GM19025 (cell line): ENCODE measurements around the gene SPACDR.

Experiments
- ATAC-seq: cut with Tn5 transposase; IDR thresholded peaks from one replicate; pipeline ENCODE4 v1.9.1; 2021; ENCODE audit warnings: mild to moderate bottlenecking, low read depth, moderate library complexity; ENCODE audit not compliant: unreplicated experiment

The SPACDR gene

GRCh38 chr7:100486111-100486636 lies 22.1 kb upstream of the SPACDR start:
- ATAC-seq = no peak

- ATAC-seq = no peak
Observed at GRCh38 chr7:100485471-100485876, 21.4 kb upstream of the SPACDR start.

- ATAC-seq = no peak
Observed at GRCh38 chr7:100484673-100485045, 20.6 kb upstream of the SPACDR start.

- peak; percentile 24 for ATAC-seq
Observed at GRCh38 chr7:100483722-100484672, 19.9 kb upstream of the SPACDR start, which contains the start of gene NYAP1. TSS of gene NYAP1 (plus strand) at chr7:100483927. CDS start at chr7:100485312, 1,385 bp downstream.

- ATAC-seq = peak; percentile 49
Observed at GRCh38 chr7:100483090-100483721, 19.1 kb upstream of the SPACDR start.

- no peak for ATAC-seq
Observed at GRCh38 chr7:100482728-100483089, 18.6 kb upstream of the SPACDR start.

GRCh38 chr7:100481466-100481865 lies 17.4 kb upstream of the SPACDR start:
- ATAC-seq = no peak

- peak; percentile 51 for ATAC-seq
Observed at GRCh38 chr7:100478958-100479660, 15.0 kb upstream of the SPACDR start, which contains the start of gene TSC22D4. TSS of gene TSC22D4 (minus strand) at chr7:100479214. CDS start at chr7:100478038, 1,176 bp downstream.

- ATAC-seq = no peak
Observed at GRCh38 chr7:100477871-100478267, 13.8 kb upstream of the SPACDR start.

GRCh38 chr7:100476903-100477870 lies 13.1 kb upstream of the SPACDR start:
- ATAC-seq = no peak

- ATAC-seq = no peak
Observed at GRCh38 chr7:100476101-100476780, 12.2 kb upstream of the SPACDR start.

GRCh38 chr7:100475549-100475948 lies 11.5 kb upstream of the SPACDR start:
- ATAC-seq = no peak

- no peak for ATAC-seq
Observed at GRCh38 chr7:100472854-100473499, 8.9 kb upstream of the SPACDR start.

GRCh38 chr7:100472121-100472851 lies 8.2 kb upstream of the SPACDR start:
- ATAC-seq = no peak

GRCh38 chr7:100471021-100471420 lies 7.0 kb upstream of the SPACDR start:
- ATAC-seq = no peak

GRCh38 chr7:100469227-100470044 lies 5.4 kb upstream of the SPACDR start:
- peak; percentile 46 for ATAC-seq
